Measurements from ENCODE around the gene FREM1. TPM values are rescaled to one million over a fixed set of nuclear protein-coding genes. Genes with fewer than 3 reads are reported as not detected.
A peak's percentile ranks its signal among the peaks of the same experiment; 100 is the strongest.

FREM1 gene
- total and polyA plus RNA-seq, 2 of the 13 experiments (the other 11 are each of a cell fraction or from before 2014, with no cell fraction given), result 64.3 to 202 TPM

DNA sequence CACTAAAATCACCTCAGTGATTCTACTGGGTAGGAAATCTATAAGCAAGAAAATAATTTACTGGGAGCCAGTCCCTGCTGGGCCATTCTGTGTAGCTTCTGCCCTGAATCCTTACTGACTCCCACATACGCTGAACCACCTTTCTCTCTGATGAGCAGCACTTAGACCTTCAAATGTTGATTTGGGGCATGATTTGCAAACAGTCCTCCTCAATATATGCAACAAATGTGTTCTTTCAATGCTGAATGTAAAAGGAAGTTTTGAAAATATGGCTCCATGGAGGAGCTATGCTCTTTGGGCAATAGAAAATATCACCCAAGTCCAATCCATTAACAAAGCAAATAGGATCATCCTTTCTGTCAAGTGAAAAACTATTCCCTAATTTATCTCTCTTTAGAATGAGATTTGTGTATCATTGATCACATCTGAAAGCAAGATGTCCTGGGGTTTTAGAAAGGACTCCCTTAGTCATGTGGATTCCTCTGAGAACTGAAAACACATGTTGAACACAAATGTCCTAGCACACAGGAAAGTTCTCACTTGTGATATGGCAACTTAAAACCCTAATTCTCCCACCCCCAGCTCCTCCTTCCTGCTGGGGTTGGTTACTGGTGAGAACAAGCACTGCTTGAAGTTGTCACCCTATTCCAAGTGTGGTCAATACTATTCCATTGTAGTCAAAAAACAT, 178.8 kb downstream of the FREM1 start:
- in situ Hi-C loops (cut with HindIII; ENCODE audit: extremely low pct_ligation_motif_present, low pct_unique_long_range_greater_than_20kb) (no loop called here), intact Hi-C loops (cut with micrococcal nuclease; ENCODE audit: unreplicated experiment) (no loop called here)
- TF ChIP-seq, protein P1, sequence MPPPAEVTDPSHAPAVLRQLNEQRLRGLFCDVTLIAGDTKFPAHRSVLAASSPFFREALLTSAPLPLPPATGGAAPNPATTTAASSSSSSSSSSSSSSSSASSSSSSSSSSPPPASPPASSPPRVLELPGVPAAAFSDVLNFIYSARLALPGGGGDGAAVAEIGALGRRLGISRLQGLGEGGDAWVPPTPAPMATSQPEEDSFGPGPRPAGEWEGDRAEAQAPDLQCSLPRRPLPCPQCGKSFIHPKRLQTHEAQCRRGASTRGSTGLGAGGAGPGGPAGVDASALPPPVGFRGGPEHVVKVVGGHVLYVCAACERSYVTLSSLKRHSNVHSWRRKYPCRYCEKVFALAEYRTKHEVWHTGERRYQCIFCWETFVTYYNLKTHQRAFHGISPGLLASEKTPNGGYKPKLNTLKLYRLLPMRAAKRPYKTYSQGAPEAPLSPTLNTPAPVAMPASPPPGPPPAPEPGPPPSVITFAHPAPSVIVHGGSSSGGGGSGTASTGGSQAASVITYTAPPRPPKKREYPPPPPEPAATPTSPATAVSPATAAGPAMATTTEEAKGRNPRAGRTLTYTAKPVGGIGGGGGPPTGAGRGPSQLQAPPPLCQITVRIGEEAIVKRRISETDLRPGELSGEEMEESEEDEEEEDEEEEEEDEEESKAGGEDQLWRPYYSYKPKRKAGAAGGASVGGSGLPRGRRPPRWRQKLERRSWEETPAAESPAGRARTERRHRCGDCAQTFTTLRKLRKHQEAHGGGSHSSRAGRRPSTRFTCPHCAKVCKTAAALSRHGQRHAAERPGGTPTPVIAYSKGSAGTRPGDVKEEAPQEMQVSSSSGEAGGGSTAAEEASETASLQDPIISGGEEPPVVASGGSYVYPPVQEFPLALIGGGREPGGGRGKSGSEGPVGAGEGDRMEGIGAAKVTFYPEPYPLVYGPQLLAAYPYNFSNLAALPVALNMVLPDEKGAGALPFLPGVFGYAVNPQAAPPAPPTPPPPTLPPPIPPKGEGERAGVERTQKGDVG (CRISPR knock-in tag; IDR thresholded peaks at IDR 0.05; ENCODE audit: borderline replicate concordance), result no peak
- no peak for TF ChIP-seq ZNF143 (CRISPR knock-in tag; IDR thresholded peaks at IDR 0.05)
- TF ChIP-seq TCF7L2 (IDR thresholded peaks at IDR 0.05; ENCODE audit: low read depth, low read length), result no peak
- no peak for TF ChIP-seq IRX3 (CRISPR knock-in tag; IDR thresholded peaks at IDR 0.05; ENCODE audit: borderline replicate concordance, low read depth)
- no peak for TF ChIP-seq ZFP36L1 (CRISPR knock-in tag; IDR thresholded peaks at IDR 0.05)
- TF ChIP-seq AGO2 (optimal IDR thresholded peaks at IDR 0.05; ENCODE audit: low read depth, low read length), result peak; percentile 67
- TF ChIP-seq PAX8 (CRISPR knock-in tag; IDR thresholded peaks at IDR 0.05; ENCODE audit: borderline replicate concordance), result no peak
- no peak for TF ChIP-seq ZNF614 (CRISPR knock-in tag; IDR thresholded peaks at IDR 0.05; ENCODE audit: borderline replicate concordance)
- no peak for TF ChIP-seq ZNF7 (CRISPR knock-in tag; IDR thresholded peaks at IDR 0.05)
- peak; percentile 83 for TF ChIP-seq RBM22 (optimal IDR thresholded peaks at IDR 0.05; ENCODE audit: low read length)
- TF ChIP-seq FOSL1 (CRISPR knock-in tag; IDR thresholded peaks at IDR 0.05; ENCODE audit: borderline replicate concordance), result no peak
- no peak for TF ChIP-seq ZNF644 (CRISPR knock-in tag; IDR thresholded peaks at IDR 0.05; ENCODE audit: low read depth)
- TF ChIP-seq POLR2G (IDR thresholded peaks at IDR 0.05; ENCODE audit: low read depth, low read length), result peak; percentile 56; the same call in 1 of the 2 replicates
- TF ChIP-seq PRPF4 (IDR thresholded peaks at IDR 0.05; ENCODE audit: low read depth, low read length, poor library complexity, severe bottlenecking), result no peak
- DNase-seq (ENCODE audit: low spot score) (no peak), FAIRE-seq (no peak), ATAC-seq (no peak)
- Histone ChIP-seq H3K4me3 (replicated peaks in 1 of 3; ENCODE audit: insufficient read depth in 1 of 3, low read depth in 2 of 3, low read length in 3 of 3) (no peak overlapping the region), H3K9ac (ENCODE audit: insufficient read depth, low read depth, low read length) (no peak overlapping the region), H3K4me2 (ENCODE audit: low read depth, low read length) (no peak overlapping the region), H4K20me1 (ENCODE audit: insufficient read depth, low read length) (no peaks in the 10 kb centered on the region), H3K36me3 (replicated peaks in 1 of 2; ENCODE audit: control insufficient read depth in 1 of 2, insufficient read depth in 2 of 2, low read length in 2 of 2) (peaks cover 2 to 18% of the 10 kb centered on the region in 2 experiments), H3K27ac (ENCODE audit: extremely low read length, insufficient read depth, low read length) (no peak overlapping the region), H3K27me3 (ENCODE audit: control insufficient read depth in 1 of 2, insufficient read depth in 2 of 2, low read length in 2 of 2) (no peaks in the 10 kb centered on the region), H3K9me3 (ENCODE audit: low read length) (no peaks in the 10 kb centered on the region), H3K4me1 (ENCODE audit: insufficient read depth, low read length) (no peaks in the 10 kb centered on the region), H2AFZ (ENCODE audit: low read length) (no peak overlapping the region), H3K79me2 (ENCODE audit: insufficient read depth, low read length) (no peaks in the 10 kb centered on the region)
- ChIA-PET POLR2A (no interaction called here), CTCF (ENCODE audit: low intra/inter-chr PET ratio, low total read pairs) (no interaction called here)
- 93% methylated on average over 1 of the region's 1 CpG for WGBS (ENCODE audit: low lambda C conversion rate)
- BruUV-seq (replicated peaks), result no TSS peak
